Epidermal melanocyte (primary cell): ENCODE data around the gene CST2.
"Not testable (repeated sequence)": the region's sequence is repeated elsewhere in the genome, so short reads cannot be mapped to it uniquely, and the experiment has no call there.

Source experiments
- DNase-seq: peaks from one replicate; pipeline ENCODE4 v3.0.0; 2011; ENCODE audit warnings: low spot score; ENCODE audit not compliant: insufficient read length

CST2 gene, protein sequence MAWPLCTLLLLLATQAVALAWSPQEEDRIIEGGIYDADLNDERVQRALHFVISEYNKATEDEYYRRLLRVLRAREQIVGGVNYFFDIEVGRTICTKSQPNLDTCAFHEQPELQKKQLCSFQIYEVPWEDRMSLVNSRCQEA

DNA sequence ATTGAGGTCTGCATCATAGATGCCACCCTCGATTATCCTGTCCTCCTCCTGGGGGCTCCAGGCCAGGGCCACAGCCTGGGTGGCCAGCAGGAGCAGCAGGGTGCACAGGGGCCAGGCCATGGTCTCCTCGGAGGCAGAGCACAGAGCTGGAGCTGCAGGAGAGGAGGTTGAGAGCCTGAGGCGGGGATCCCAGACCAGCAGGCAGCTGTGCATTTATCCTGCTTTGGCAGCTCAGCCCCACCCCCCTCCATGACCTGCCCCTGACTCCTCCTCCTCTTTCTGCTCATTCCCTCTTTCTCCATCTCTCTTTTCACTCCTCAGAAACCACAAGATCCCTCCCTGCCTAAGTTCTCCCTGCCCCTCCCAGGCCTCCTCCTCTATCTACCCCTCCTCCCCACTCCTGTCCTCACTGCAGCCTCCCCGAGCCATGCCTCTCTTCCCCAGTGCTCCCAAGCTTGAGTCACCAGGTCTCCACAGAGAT lies at the start of gene CST2:
TSS of gene CST2 (minus strand) at position 189 of the 481 bp plus-strand sequence. CDS start at position 120, 69 bp downstream.
- DNase-seq = no peak

GRCh38 chr20:23875606-23876237 lies 49.2 kb upstream of the CST2 start:
- no peak for DNase-seq

- DNase-seq = no peak
These were observed 48.2 kb upstream of the CST2 start for GRCh38 chr20:23874747-23875146.

DNA sequence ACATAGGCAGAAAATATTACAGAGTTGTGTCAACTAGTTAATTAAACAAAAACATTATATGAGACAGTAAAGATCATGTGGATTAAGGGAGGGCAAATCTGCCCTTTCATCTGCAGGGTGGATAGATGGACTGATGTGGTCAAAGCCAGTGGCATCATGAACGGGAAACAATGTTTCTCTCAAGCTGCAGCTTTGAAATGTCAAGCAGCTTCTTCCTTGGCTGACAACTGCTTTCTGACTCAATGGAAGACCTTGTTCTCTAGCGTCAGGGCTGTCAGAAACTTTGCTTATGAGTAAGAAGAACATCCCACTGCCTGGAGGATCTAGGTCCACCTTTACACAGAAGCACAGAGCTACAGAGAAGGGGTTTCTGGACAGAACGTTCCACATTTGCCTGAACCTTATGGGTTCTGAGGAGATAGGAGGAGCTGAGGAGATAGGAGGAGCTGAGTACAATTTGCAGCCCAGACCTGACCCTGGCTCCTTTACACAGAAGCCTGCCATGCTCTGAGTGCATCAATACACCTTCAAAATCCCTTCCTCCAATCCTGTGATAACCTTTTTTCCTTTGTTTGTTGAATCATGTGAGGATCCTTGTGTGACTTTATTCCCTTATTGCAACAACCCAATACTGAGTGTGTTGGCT lies 47.0 kb upstream of the CST2 start:
- DNase-seq = no peak

GRCh38 chr20:23872065-23872464 lies 45.5 kb upstream of the CST2 start:
- DNase-seq = no peak

DNA sequence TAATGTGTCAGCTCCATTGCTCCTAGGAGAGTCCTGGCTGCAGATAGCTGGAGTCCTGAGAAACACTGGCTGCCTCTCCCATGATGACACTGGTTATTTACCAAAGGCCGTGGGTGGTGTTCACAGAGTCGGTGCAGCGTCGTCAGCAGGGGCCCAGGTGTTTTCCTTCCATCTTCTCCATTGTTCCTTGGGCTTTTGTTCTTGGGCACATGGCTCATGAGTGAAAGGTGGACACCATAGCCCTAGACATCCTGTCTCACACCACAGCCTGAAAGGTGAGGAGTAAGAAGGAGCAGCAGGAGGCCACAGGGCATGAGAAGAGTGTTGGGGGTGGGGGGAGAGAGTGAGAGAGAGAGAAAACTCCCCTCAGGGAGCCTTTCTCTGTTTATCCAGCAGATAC lies 43.9 kb upstream of the CST2 start:
- no peak for DNase-seq

GRCh38 chr20:23869520-23869919 lies 43.0 kb upstream of the CST2 start:
- DNase-seq = no peak

GRCh38 chr20:23868321-23868720 lies 41.8 kb upstream of the CST2 start:
- DNase-seq = no peak

GRCh38 chr20:23867152-23867776 lies 40.7 kb upstream of the CST2 start:
- no peak for DNase-seq

DNA sequence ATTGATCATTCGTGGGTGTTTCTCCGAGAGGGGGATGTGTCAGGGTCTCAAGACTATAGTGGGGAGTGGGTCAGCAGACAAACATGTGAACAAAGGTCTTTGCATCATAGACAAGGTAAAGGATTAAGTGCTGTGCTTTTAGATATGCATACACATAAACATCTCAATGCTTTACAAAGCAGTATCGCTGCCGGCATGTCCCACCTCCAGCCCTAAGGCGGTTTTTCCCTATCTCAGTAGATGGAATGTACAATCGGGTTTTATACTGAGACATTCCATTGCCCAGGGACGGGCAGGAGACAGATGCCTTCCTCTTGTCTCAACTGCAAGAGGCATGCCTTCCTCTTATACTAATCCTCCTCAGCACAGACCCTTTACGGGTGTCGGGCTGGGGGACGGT lies 34.2 kb upstream of the CST2 start:
- DNase-seq = not testable (repeated sequence)

DNA sequence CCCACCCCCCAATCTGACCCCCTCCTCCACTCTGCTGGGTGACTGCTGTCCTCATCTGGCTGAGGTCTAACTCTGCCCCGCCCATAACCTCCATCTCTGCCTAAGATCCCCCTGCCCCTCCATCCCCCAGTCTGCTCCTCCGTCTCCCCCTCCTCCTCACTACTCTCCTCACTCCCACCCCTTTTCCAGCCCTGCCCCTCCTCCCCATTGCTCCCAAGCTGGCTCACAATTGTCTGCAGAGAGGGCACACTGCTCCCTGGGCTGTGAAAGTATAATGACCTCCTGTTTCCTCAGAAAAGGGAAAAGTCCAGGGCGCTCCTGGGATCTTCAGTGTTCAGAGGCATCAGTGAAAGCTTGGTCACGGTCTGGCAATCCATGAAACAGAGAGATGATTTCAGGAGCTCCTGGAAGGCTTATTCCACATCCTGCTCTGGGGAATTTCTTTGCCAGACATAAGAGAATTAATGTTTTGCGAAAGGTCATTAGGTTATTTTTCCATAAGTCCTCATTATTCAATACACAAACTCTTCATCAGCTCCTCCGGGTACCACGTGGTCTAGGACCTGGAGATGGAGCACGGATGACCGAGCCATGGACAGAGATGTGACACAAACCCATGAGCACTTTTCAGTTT lies 31.6 kb upstream of the CST2 start:
- no peak for DNase-seq

DNA sequence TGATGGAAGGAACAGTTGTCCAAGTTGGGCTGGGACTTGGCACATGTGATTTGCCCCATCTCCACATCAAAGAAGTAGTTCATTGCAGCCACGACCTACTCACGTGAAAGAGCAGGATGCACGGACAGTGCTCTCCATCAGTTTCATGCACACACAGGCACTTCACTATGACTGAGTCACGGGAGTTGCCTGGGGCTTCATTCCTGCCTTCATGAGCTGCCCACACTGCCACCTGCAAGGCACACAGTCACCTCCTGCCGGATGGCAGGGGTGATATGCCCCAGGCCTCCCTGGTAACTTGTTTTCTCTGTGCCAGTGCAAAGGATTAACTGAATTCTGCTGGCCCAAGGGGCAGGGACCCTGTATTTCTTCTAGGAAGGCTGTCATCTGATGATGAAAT lies 30.2 kb upstream of the CST2 start:
- no peak for DNase-seq

- DNase-seq = no peak
These were observed 29.7 kb upstream of the CST2 start for GRCh38 chr20:23856226-23856625.

- DNase-seq = no peak
These were observed 15.2 kb upstream of the CST2 start for GRCh38 chr20:23841693-23842092.

GRCh38 chr20:23835716-23836115 lies 9.2 kb upstream of the CST2 start:
- DNase-seq = no peak

- DNase-seq = no peak
These were observed 6.4 kb upstream of the CST2 start for GRCh38 chr20:23832775-23833513.

- not testable (repeated sequence) for DNase-seq
These were observed 5.4 kb upstream of the CST2 start for GRCh38 chr20:23831961-23832360.

DNA sequence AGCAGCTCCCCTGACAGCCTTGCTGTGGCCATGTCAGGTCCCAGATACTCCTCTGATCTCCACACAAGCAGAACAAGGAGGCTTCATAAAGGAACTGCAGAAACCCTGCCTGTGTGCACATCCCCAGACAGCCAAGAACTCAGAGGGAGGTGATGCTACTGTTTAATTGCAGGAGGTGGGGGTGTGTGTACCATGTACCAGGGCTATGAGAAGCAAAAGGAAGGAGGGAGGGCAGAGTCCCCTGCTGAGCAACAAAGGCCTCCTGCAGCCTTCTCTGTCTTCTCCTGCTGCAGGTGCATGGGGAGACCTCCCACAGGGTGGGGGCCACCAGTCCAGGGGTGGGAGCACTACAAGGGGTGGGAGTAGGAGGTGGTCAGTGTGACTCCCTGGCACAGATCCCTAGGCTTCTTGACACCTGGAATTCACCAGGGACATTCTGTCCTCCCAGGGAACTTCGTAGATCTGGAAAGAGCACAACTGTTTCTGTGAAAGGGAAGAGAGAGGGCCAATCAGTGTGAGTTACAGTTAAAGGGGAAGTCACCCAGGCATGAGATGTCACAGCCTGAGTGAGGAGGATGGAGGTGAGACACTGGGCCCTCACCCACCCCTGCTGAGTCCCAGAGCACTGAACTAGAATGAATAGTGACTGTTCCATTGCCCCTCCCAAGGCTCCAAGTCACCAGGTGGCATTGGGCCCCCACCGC lies 2.8 kb downstream of the CST2 start:
- no peak for DNase-seq

DNA sequence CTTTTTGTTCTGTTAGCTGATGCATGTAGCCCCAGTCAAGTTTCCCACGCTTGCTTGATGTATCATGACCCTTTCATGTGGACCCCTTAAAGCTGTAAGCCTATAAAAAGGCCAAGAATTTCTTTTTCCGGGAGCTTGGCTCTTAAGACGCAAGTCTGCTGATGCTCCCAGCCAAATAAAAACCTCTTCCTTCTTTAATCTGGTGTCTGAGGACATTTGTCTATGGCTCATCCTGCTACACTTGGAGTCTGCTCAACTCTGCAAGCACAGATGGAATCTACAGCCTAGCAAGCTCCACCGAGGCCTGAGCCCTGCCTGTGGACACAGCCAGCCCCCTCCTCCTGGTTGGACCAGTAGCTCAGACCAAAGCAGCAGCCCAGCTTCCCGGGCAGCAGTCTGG lies 3.4 kb downstream of the CST2 start:
- DNase-seq = no peak

GRCh38 chr20:23820493-23820892 lies 6.0 kb downstream of the CST2 start:
- no peak for DNase-seq

DNA sequence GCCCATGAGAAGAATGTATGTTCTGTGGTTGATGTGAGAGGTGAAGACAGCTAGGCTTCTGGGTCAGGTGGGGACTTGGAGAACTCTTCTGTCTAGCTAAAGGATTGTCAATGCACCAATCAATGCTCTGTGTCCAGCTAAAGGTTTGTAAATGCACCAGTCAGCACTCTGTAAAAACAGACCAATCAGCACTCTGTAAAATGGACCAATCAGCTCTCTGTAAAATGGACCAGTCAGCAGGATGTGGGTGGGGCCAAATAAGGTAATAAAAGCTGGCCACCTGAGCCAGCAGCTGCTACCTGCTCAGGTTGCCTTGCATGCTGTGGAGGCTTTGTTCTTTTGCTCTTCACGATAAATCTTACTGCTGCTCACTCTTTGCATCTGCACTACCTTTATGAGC lies 15.0 kb downstream of the CST2 start:
- not testable (repeated sequence) for DNase-seq
